ENCODE data around the gene DHRS12. TPM values are rescaled to one million over a fixed set of nuclear protein-coding genes. Genes with fewer than 3 reads are reported as not detected.

Gene DHRS12
- total RNA-seq, 1 experiment from 2014 or later, result 8.8 TPM

GRCh38 chr13:51794964-51795363 is 9.0 kb downstream of the DHRS12 start:
- Histone ChIP-seq H3K4me1 (ENCODE audit: insufficient read depth, low read length) (no peaks in the 10 kb centered on the region; the same call in 1 of the 2 replicates), H2BK5ac (ENCODE audit: insufficient read length, low read length) (no peak overlapping the region), H2BK120ac (ENCODE audit: low read depth, low read length, poor library complexity, severe bottlenecking) (no peak overlapping the region), H2BK12ac (ENCODE audit: insufficient read length, low read depth, low read length) (no peak overlapping the region), H3K18ac (ENCODE audit: insufficient read length, low read depth, low read length) (no peak overlapping the region), H3K79me1 (ENCODE audit: insufficient read depth, low read depth, low read length, poor library complexity, severe bottlenecking) (no peaks in the 10 kb centered on the region), H3K9ac (ENCODE audit: extremely low read depth, insufficient read length, low read length) (no peak overlapping the region), H3K56ac (ENCODE audit: insufficient read length, low read depth, low read length) (no peak overlapping the region), H3K79me2 (ENCODE audit: insufficient read depth, low read length) (no peaks in the 10 kb centered on the region), H2BK20ac (ENCODE audit: low read depth, low read length, poor library complexity, severe bottlenecking) (no peak overlapping the region), H4K20me1 (ENCODE audit: control insufficient read depth, insufficient read depth, insufficient read length) (no peaks in the 10 kb centered on the region), H3K9me3 (ENCODE audit: control insufficient read depth, low read depth, low read length) (no peaks in the 10 kb centered on the region), H3K4me2 (ENCODE audit: insufficient read depth, insufficient read length, low read length) (no peak overlapping the region), H3K27me3 (ENCODE audit: insufficient read depth, low read length) (no peaks in the 10 kb centered on the region), H4K8ac (replicated peaks; ENCODE audit: insufficient read length, low read depth, low read length) (no peak overlapping the region), H3K4ac (ENCODE audit: low read depth, low read length) (no peak overlapping the region), H3K23me2 (ENCODE audit: insufficient read length, low read depth, low read length, poor library complexity, severe bottlenecking) (no peaks in the 10 kb centered on the region), H3K14ac (ENCODE audit: insufficient read depth, low read length) (no peak overlapping the region), H3T11ph (ENCODE audit: low read length) (no peak overlapping the region), H2AFZ (ENCODE audit: low read length) (no peak overlapping the region), H3K23ac (ENCODE audit: insufficient read length, low read depth, low read length) (no peak overlapping the region), H4K5ac (ENCODE audit: insufficient read length, low read depth, low read length) (no peak overlapping the region), H4K91ac (ENCODE audit: insufficient read length, low read depth, low read length) (no peak overlapping the region), H2AK5ac (ENCODE audit: insufficient read length, low read length) (no peak overlapping the region), H2BK15ac (ENCODE audit: low read depth, low read length) (no peak overlapping the region), H3K27ac (ENCODE audit: insufficient read length, low read depth, low read length) (no peak overlapping the region)
- no peaks in the 10 kb centered on the region for H3K9me3 Mint-ChIP-seq
- no CpG with 5 or more reads among the region's 4 CpGs for WGBS (ENCODE audit: extremely low coverage, insufficient read length, low lambda C conversion rate)
- H3K27me3 Mint-ChIP-seq (ENCODE audit: low read depth), result no peaks in the 10 kb centered on the region
- no peak overlapping the region for H3K27ac Mint-ChIP-seq
- peaks cover 0 to 11% (median 4%) of the 10 kb centered on the region in 3 experiments; a peak in 3 of 7 replicates for H3K36me3 Mint-ChIP-seq (ENCODE audit: insufficient read depth in 1 of 3, low read depth in 3 of 3)
- no peak for DNase-seq
- no peak overlapping the region for H3K4me3 Mint-ChIP-seq
- TF ChIP-seq, protein P1, sequence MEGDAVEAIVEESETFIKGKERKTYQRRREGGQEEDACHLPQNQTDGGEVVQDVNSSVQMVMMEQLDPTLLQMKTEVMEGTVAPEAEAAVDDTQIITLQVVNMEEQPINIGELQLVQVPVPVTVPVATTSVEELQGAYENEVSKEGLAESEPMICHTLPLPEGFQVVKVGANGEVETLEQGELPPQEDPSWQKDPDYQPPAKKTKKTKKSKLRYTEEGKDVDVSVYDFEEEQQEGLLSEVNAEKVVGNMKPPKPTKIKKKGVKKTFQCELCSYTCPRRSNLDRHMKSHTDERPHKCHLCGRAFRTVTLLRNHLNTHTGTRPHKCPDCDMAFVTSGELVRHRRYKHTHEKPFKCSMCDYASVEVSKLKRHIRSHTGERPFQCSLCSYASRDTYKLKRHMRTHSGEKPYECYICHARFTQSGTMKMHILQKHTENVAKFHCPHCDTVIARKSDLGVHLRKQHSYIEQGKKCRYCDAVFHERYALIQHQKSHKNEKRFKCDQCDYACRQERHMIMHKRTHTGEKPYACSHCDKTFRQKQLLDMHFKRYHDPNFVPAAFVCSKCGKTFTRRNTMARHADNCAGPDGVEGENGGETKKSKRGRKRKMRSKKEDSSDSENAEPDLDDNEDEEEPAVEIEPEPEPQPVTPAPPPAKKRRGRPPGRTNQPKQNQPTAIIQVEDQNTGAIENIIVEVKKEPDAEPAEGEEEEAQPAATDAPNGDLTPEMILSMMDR (conservative IDR thresholded peaks at IDR 0.05), result no peak
- peaks cover 16 to 23% of the 10 kb centered on the region in 2 experiments for H3K4me1 Mint-ChIP-seq
